Caco-2 (cell line): ENCODE data around the gene AKAP9. TPM values are rescaled to one million over a fixed set of nuclear protein-coding genes. Genes with fewer than 3 reads are reported as not detected.
A peak's percentile ranks its signal among the peaks of the same experiment; 100 is the strongest.
"Not testable (repeated sequence)": the region's sequence is repeated elsewhere in the genome, so short reads cannot be mapped to it uniquely, and the experiment has no call there.

Source experiments
- BruUV-seq: library from RNA; stranded (reverse); fragments of 400-500 nt; replicated peaks from 2 replicates; lab custom pipeline; 2021; lab: Mats Ljungman, UMichigan
- CTCF ChIA-PET: fragments of 300-600 bp; sonication (Branson Sonifier 250); formaldehyde crosslinking; loops from one replicate; lab custom pipeline; 2022; ENCODE audit warnings: antibody characterized with exemption; lab: Charles Lee
- POLR2A ChIA-PET: fragments of 300-600 bp; sonication (Branson Sonifier 250); formaldehyde crosslinking; loops from one replicate; lab custom pipeline; 2022; ENCODE audit warnings: antibody characterized with exemption; lab: Charles Lee
- DNase-seq, 2 experiments: peaks; one replicate each; pipeline versions ENCODE4 v3.0.0 to v3.0.0-alpha.2; 2020 to 2022
- H3K27me3 ChIP-seq: replicated peaks from 2 replicates; pipeline ENCODE4 v1.6.0; 2011; ENCODE audit warnings: low read length; ENCODE audit not compliant: control insufficient read depth, insufficient read depth
- H3K36me3 ChIP-seq: 2 replicates; pipeline ENCODE4 v1.5.1; 2011; ENCODE audit warnings: low read length; ENCODE audit not compliant: control insufficient read depth, insufficient read depth
- H3K4me1 ChIP-seq: fragments of 250-450 bp; sonication (Bioruptor Pico); 2 replicates; pipeline ENCODE4 v1.5.1; 2020; ENCODE audit warnings: mild to moderate bottlenecking
- H3K4me3 ChIP-seq: 2 replicates; pipeline ENCODE4 v1.5.1; 2011; ENCODE audit warnings: low read depth, mild to moderate bottlenecking, control low read depth, low read length
- H3K9me3 ChIP-seq: fragments of 250-450 bp; sonication (Bioruptor Pico); 2 replicates; pipeline ENCODE4 v1.5.1; 2020; ENCODE audit warnings: mild to moderate bottlenecking, moderate library complexity
- H3K27ac Mint-ChIP-seq: one replicate; pipeline ENCODE4 v1.8.0; 2022; ENCODE audit warnings: mixed read lengths; ENCODE audit not compliant: unreplicated experiment
- H3K27me3 Mint-ChIP-seq: one replicate; pipeline ENCODE4 v1.8.0; 2022; ENCODE audit warnings: mixed read lengths; ENCODE audit not compliant: insufficient read depth, unreplicated experiment
- H3K36me3 Mint-ChIP-seq: one replicate; pipeline ENCODE4 v1.8.0; 2022; ENCODE audit warnings: mild to moderate bottlenecking, mixed read lengths; ENCODE audit not compliant: insufficient read depth, unreplicated experiment
- H3K4me1 Mint-ChIP-seq: one replicate; pipeline ENCODE4 v1.8.0; 2022; ENCODE audit warnings: low read depth, mixed read lengths; ENCODE audit not compliant: unreplicated experiment
- H3K4me3 Mint-ChIP-seq: one replicate; pipeline ENCODE4 v1.8.0; 2022; ENCODE audit warnings: mild to moderate bottlenecking, moderate library complexity, mixed read lengths; ENCODE audit not compliant: unreplicated experiment
- H3K9me3 Mint-ChIP-seq: one replicate; pipeline ENCODE4 v1.8.0; 2022; ENCODE audit warnings: mixed read lengths; ENCODE audit not compliant: unreplicated experiment
- CTCF ChIP-seq, 2 experiments: fragments of 200-600 bp in 1 of 2; IDR thresholded peaks; 1 replicate in 1 of 2; 2 replicates in 1 of 2; pipeline versions ENCODE4 v1.5.1 to v1.8.0; 2011 to 2022; ENCODE audit warnings: antibody characterized with exemption in 1 of 2, control low read depth in 1 of 2, inconsistent platforms in 1 of 2, low read depth in 1 of 2, low read length in 1 of 2, mild to moderate bottlenecking in 1 of 2, moderate library complexity in 1 of 2; ENCODE audit not compliant: insufficient read depth in 1 of 2, severe bottlenecking in 1 of 2, unreplicated experiment in 1 of 2
- intact Hi-C: fragments of 100-400 bp; cut with micrococcal nuclease; formaldehyde crosslinking; loops from one replicate; pipeline ENCODE4 v1.10.0; 2022; ENCODE audit not compliant: unreplicated experiment
- total RNA-seq: library from RNA; stranded (reverse); gene quantifications from 2 replicates; pipeline ENCODE4 v1.2.3, GENCODE V29; 2022

AKAP9 gene
- total RNA-seq, 1 experiment from 2014 or later = 79.4 TPM

DNA sequence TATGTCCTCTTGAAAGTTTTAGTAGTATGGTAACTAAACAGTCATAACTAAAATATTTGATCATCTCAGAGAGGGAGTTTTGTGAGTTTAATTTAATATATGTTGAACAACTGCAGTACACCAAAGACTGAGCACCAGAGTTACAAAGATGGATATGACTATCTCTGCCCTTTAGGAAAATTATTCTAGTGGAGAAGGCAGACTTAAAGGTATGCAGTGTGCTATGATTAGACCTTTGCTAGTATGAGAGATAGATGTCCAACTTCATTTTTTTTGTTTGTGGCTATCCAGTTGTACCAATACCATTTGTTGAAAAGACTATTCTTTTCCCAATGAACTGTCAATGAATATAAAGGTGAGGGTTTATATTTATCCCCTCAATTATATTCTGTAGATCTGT, 33.4 kb downstream of the AKAP9 start:
- intact Hi-C loops = no loop called here
- ChIA-PET CTCF (interaction anchor here (0.6 kb wide), 1 partner anchor 14 kb away, joined by 4 read pairs; no protein-coding TSS in a partner anchor), POLR2A (no interaction called here)
- no peak overlapping the region for H3K4me3 ChIP-seq
- H3K27me3 ChIP-seq = no peaks in the 10 kb centered on the region
- H3K4me3 Mint-ChIP-seq = no peak overlapping the region
- BruUV-seq = no TSS peak
- H3K36me3 ChIP-seq = no peaks in the 10 kb centered on the region
- TF ChIP-seq CTCF (IDR thresholded peaks at IDR 0.05; ENCODE audit: insufficient read depth in 1 of 2, low read depth in 1 of 2, low read length in 1 of 2, severe bottlenecking in 1 of 2, unreplicated experiment in 1 of 2) = no peak
- H3K9me3 ChIP-seq = no peaks in the 10 kb centered on the region
- peaks cover 19% of the 10 kb centered on the region for H3K36me3 Mint-ChIP-seq
- peak overlapping the region; percentile 18 for H3K27ac Mint-ChIP-seq
- 0 out of 2 replicates have a peak, but pooled peaks cover 7% of the 10 kb centered on the region for H3K4me1 ChIP-seq
- DNase-seq = no peak
- no peaks in the 10 kb centered on the region for H3K9me3 Mint-ChIP-seq
- peaks cover 17% of the 10 kb centered on the region for H3K4me1 Mint-ChIP-seq
- H3K27me3 Mint-ChIP-seq = no peaks in the 10 kb centered on the region

- Mint-ChIP-seq H3K27me3 (no peaks in the 10 kb centered on the region), H3K4me1 (no peaks in the 10 kb centered on the region), H3K4me3 (no peak overlapping the region), H3K9me3 (no peaks in the 10 kb centered on the region), H3K27ac (no peak overlapping the region), H3K36me3 (peaks cover 27% of the 10 kb centered on the region)
- H3K27me3 ChIP-seq = no peaks in the 10 kb centered on the region
- no peak for DNase-seq
- no peaks in the 10 kb centered on the region for H3K4me1 ChIP-seq
- no peak overlapping the region for H3K4me3 ChIP-seq
- intact Hi-C loops = no loop called here
- ChIA-PET POLR2A (no interaction called here), CTCF (no interaction called here)
- TF ChIP-seq CTCF (IDR thresholded peaks at IDR 0.05; ENCODE audit: insufficient read depth in 1 of 2, low read depth in 1 of 2, low read length in 1 of 2, severe bottlenecking in 1 of 2, unreplicated experiment in 1 of 2) = no peak
- H3K36me3 ChIP-seq = no peaks in the 10 kb centered on the region
- H3K9me3 ChIP-seq = no peaks in the 10 kb centered on the region
- no TSS peak for BruUV-seq
These were observed 36.1 kb downstream of the AKAP9 start for GRCh38 chr7:91976743-91977142.

- no peak for TF ChIP-seq CTCF (IDR thresholded peaks at IDR 0.05; ENCODE audit: insufficient read depth in 1 of 2, low read depth in 1 of 2, low read length in 1 of 2, severe bottlenecking in 1 of 2, unreplicated experiment in 1 of 2)
- no peak overlapping the region for H3K27ac Mint-ChIP-seq
- intact Hi-C loops = no loop called here
- DNase-seq = no peak
- POLR2A ChIA-PET = no interaction called here
- H3K27me3 Mint-ChIP-seq = no peaks in the 10 kb centered on the region
- no peaks in the 10 kb centered on the region for H3K4me1 Mint-ChIP-seq
- no peak overlapping the region for H3K4me3 ChIP-seq
- no peak overlapping the region for H3K4me3 Mint-ChIP-seq
- no peaks in the 10 kb centered on the region for H3K27me3 ChIP-seq
- H3K9me3 Mint-ChIP-seq = no peaks in the 10 kb centered on the region
- CTCF ChIA-PET = no interaction called here
- no peaks in the 10 kb centered on the region for H3K4me1 ChIP-seq
- no peaks in the 10 kb centered on the region for H3K36me3 ChIP-seq
- H3K9me3 ChIP-seq = no peaks in the 10 kb centered on the region
- peaks cover 31% of the 10 kb centered on the region for H3K36me3 Mint-ChIP-seq
- no TSS peak for BruUV-seq
These were observed 38.9 kb downstream of the AKAP9 start for GRCh38 chr7:91979590-91979989.

DNA sequence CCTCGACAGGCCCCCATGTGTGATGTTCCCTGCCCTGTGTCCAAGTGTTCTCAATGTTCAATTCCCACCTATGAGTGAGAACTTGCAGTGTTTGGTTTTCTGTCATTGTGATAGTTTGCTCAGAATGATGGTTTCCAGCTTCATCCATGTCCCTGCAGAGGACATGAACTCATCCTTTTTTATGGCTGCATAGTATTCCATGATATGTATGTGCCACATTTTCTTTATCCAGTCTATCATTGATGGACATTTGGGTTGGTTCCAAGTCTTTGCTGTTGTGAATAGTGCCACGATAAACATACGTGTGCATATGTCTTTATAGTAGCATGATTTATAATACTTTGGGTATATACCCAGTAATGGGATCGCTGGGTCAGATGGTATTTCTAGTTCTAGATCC, 41.7 kb downstream of the AKAP9 start:
- POLR2A ChIA-PET, H3K4me1 ChIP-seq, CTCF ChIA-PET, H3K36me3 ChIP-seq, H3K27me3 ChIP-seq, DNase-seq, H3K27ac Mint-ChIP-seq, H3K27me3 Mint-ChIP-seq, H3K4me3 ChIP-seq, BruUV-seq, H3K9me3 ChIP-seq, H3K4me1 Mint-ChIP-seq, H3K9me3 Mint-ChIP-seq, H3K4me3 Mint-ChIP-seq: not testable (repeated sequence)
- intact Hi-C loops = loop anchor here (10.0 kb wide), 1 partner anchor 262 kb away; the partner anchor contains the start of genes ANKIB1 and KRIT1
- H3K36me3 Mint-ChIP-seq = peaks cover 32% of the 10 kb centered on the region
